Heart left ventricle (tissue), 13 donors: ENCODE results near the gene DHCR7.

Source experiments
- POLR2A ChIP-seq, 2 donors: fragments of 450-650 bp; IDR thresholded peaks; one replicate each; pipeline ENCODE4 v1.6.1; 2017; ENCODE audit warnings: antibody characterized with exemption in 2 of 2, mild to moderate bottlenecking in 2 of 2, moderate library complexity in 2 of 2
- TF ChIP-seq, protein P1 (sequence below), 12 donors: fragments of 200-600 bp; sonication (generic) in 4 of 12; IDR thresholded peaks; one replicate each; pipeline versions ENCODE4 v1.5.0 to v1.8.0; 2018 to 2022; ENCODE audit warnings: antibody characterized with exemption in 12 of 12, mild to moderate bottlenecking in 5 of 12
- donor health status: ischemic (EF 13 %, LVEDD 7.1; RV severe dilation, severe dysfunction).
- donor health status: DM: no; HTN: yes; CAD: no.
- donor health status: DM: no; HTN: no; CAD: no.
- donor health status: ischemic (EF 25% LVEDD 6.9; RV normal size, moderate dysfunction).
- donor health status: ischemic (EF 25% LVEDD 5.7; RV mildly dilated, moderate dysfunction).
- donor health status: ischemic (EF 35%, LVEDD 5.7; RV mildly dilated, moderate dysfunction).
- donor health status: nonischemic (EF 11% LVEDD 7.7; RV severe dilation, severe dysfunction).
- donor health status: DM: yes; HTN: yes; CAD: no.
- donor health status: PGD.
- donor health status: ischemic (EF 29% LVEDD 5.4; RV normal size, mild dysfunction).
- donor health status: nonischemic (EF 23%, LVEDD 6.1; RV moderate dilation, normal function).

DNA sequence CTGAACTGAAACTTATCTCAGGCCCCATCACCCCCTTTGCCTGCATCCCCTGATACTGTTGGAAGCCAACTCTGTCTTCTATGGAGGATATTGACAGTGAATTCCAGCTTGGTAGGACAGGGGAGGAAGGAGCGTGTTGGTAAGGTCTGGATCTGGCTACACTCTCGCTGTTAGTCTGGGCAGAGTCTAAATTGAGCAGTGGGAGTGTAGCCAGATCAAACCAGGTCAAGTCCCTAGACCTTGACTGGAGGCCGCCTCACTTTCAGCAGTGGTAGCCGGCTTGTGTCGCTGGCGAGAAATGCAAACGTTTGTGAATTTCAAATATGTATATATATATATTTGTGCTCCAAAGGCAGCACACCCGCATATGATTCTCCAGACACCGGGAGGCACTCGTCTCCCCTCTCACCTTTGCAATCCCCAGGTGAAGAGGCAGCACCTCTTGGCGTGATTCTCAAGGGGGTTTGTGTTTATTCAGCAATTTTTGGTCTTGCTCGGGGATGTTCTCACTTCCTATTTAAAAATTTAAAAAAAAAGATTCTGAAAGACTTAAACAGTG lies 26.7 kb downstream of the DHCR7 start:
- TF ChIP-seq, protein P1, sequence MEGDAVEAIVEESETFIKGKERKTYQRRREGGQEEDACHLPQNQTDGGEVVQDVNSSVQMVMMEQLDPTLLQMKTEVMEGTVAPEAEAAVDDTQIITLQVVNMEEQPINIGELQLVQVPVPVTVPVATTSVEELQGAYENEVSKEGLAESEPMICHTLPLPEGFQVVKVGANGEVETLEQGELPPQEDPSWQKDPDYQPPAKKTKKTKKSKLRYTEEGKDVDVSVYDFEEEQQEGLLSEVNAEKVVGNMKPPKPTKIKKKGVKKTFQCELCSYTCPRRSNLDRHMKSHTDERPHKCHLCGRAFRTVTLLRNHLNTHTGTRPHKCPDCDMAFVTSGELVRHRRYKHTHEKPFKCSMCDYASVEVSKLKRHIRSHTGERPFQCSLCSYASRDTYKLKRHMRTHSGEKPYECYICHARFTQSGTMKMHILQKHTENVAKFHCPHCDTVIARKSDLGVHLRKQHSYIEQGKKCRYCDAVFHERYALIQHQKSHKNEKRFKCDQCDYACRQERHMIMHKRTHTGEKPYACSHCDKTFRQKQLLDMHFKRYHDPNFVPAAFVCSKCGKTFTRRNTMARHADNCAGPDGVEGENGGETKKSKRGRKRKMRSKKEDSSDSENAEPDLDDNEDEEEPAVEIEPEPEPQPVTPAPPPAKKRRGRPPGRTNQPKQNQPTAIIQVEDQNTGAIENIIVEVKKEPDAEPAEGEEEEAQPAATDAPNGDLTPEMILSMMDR (IDR thresholded peaks at IDR 0.05): no peak
- TF ChIP-seq POLR2A (IDR thresholded peaks at IDR 0.05): no peak
